K562 (cell line): ENCODE data around the gene MOCS3. TPM values are rescaled to one million over a fixed set of nuclear protein-coding genes. Genes with fewer than 3 reads are reported as not detected.

Experiments used
- CTCFL ChIP-seq: IDR thresholded peaks from 2 replicates; pipeline ENCODE4 v1.6.1; 2011; ENCODE audit warnings: borderline replicate concordance, low read depth, mild to moderate bottlenecking, moderate library complexity, low read length; ENCODE audit not compliant: insufficient read depth, poor library complexity, severe bottlenecking
- EHMT2 ChIP-seq: fragments of 450-650 bp; IDR thresholded peaks from 2 replicates; pipeline ENCODE4 v1.6.1; 2018; ENCODE audit warnings: antibody characterized with exemption
- ETV5 ChIP-seq: sonication (generic); formaldehyde crosslinking; IDR thresholded peaks from 2 replicates; pipeline ENCODE4 v1.4.0; 2020; ENCODE audit warnings: low read depth, mild to moderate bottlenecking, missing genetic modification reagents
- FOXM1 ChIP-seq, 2 experiments: fragments of 450-650 bp in 1 of 2; sonication (generic) in 1 of 2; formaldehyde crosslinking in 1 of 2; IDR thresholded peaks; 2 replicates each; pipeline versions ENCODE4 v1.6.1 to v1.9.0; 2017 to 2022; ENCODE audit warnings: low read depth in 2 of 2, mild to moderate bottlenecking in 2 of 2, missing genetic modification reagents in 1 of 2, moderate library complexity in 1 of 2
- JUN ChIP-seq, 2 experiments: sonication (generic) in 1 of 2; formaldehyde crosslinking in 1 of 2; IDR thresholded peaks; 2 replicates each; pipeline versions ENCODE4 v1.6.1 to v1.8.0; 2012 to 2022; ENCODE audit warnings: borderline replicate concordance in 2 of 2, mild to moderate bottlenecking in 2 of 2, improper control_type of control experiment in 1 of 2, low read depth in 1 of 2, low read length in 1 of 2, missing genetic modification reagents in 1 of 2
- L3MBTL2 ChIP-seq: fragments of 450-650 bp; IDR thresholded peaks from 2 replicates; pipeline ENCODE4 v1.6.1; 2016; ENCODE audit warnings: mild to moderate bottlenecking, moderate library complexity
- MNT ChIP-seq, 2 experiments: fragments of 450-650 bp; conservative IDR thresholded peaks; 2 replicates each; pipeline ENCODE4 v1.6.1; 2017; ENCODE audit warnings: mild to moderate bottlenecking in 2 of 2, moderate library complexity in 2 of 2
- NRF1 ChIP-seq, 2 experiments: fragments of 450-650 bp; IDR thresholded peaks in 1 of 2; conservative IDR thresholded peaks in 1 of 2; 2 replicates each; pipeline ENCODE4 v1.6.1; 2014; ENCODE audit warnings: mild to moderate bottlenecking in 2 of 2
- SMAD4 ChIP-seq: fragments of 250-450 bp; sonication (Bioruptor Pico); conservative IDR thresholded peaks from 2 replicates; pipeline ENCODE4 v1.8.0; 2021; ENCODE audit warnings: inconsistent platforms, mild to moderate bottlenecking, moderate library complexity
- SMARCA5 ChIP-seq: fragments of 450-650 bp; IDR thresholded peaks from 2 replicates; pipeline ENCODE4 v1.6.1; 2016
- SP2 ChIP-seq: IDR thresholded peaks from 2 replicates; pipeline ENCODE4 v1.6.1; 2011; ENCODE audit warnings: mild to moderate bottlenecking, low read depth, low read length, moderate library complexity; ENCODE audit not compliant: poor library complexity, severe bottlenecking; ENCODE audit errors: extremely low read depth
- SPI1 ChIP-seq: IDR thresholded peaks from 2 replicates; pipeline ENCODE4 v1.6.1; 2011; ENCODE audit warnings: low read depth, low read length, control low read depth, borderline replicate concordance
- SRSF1 ChIP-seq: fragments of 200-400 bp; formaldehyde crosslinking; IDR thresholded peaks from 2 replicates; pipeline ENCODE4 v1.6.1; 2017; ENCODE audit warnings: mild to moderate bottlenecking, low read depth, low read length, moderate library complexity
- ZNF12 ChIP-seq: sonication (generic); formaldehyde crosslinking; IDR thresholded peaks from 2 replicates; pipeline ENCODE4 v1.4.0; 2020; ENCODE audit warnings: mild to moderate bottlenecking, missing genetic modification reagents
- ZNF140 ChIP-seq: fragments of 250-450 bp; sonication (Bioruptor Pico); IDR thresholded peaks from 2 replicates; pipeline ENCODE4 v1.8.0; 2021; ENCODE audit warnings: moderate library complexity, mild to moderate bottlenecking, inconsistent platforms
- ZNF354B ChIP-seq: fragments of 250-450 bp; sonication (Bioruptor Pico); IDR thresholded peaks from 2 replicates; pipeline ENCODE4 v1.4.0; 2020
- polyA plus RNA-seq, 8 experiments: library from polyadenylated mRNA; depleted of rRNA in 4 of 8; stranded (reverse) in 5 of 8; unstranded in 3 of 8; fragments of >200 nt; fragmentation: Nextera tagmentation in 2 of 8; fragmentation: Illumina TruSeq in 1 of 8; extraction: Ambion mirVana in 2 of 8; extraction: Trizol in 1 of 8; gene quantifications; 2 replicates each; pipeline versions ENCODE4 v1.2.1 to v1.2.3, GENCODE V29; 2011 to 2014; ENCODE audit warnings: inconsistent platforms in 1 of 8, missing spikeins in 1 of 8
- total RNA-seq, 7 experiments: library from RNA; depleted of rRNA in 6 of 7; stranded (reverse); fragments of >200 nt in 6 of 7; fragmentation: Illumina TruSeq in 2 of 7; extraction: Trizol in 2 of 7; gene quantifications; 2 replicates each; pipeline versions ENCODE4 v1.2.1 to v1.2.3, GENCODE V29; 2011 to 2021; ENCODE audit warnings: low replicate concordance in 1 of 7

The MOCS3 gene
- total and polyA plus RNA-seq, 9 of the 15 experiments (the other 6 are each of a cell fraction or from before 2014, with no cell fraction given), result 0.70 to 6.2 (median 2.9) TPM

GRCh38 chr20:50929299-50930138 lies 29.1 kb upstream of the MOCS3 start (continued):
- TF ChIP-seq CTCFL (peak; percentile 93), EHMT2 (peak; percentile 64), L3MBTL2 (peak; percentile 54; the same call in 1 of the 2 replicates), FOXM1 (IDR thresholded peaks at IDR 0.05; ENCODE audit: low read depth) (peak; percentile 42; the same call in 1 of the 2 replicates), FOXM1 (CRISPR knock-in tag; IDR thresholded peaks at IDR 0.05; ENCODE audit: low read depth) (no peak), SPI1 (peak; percentile 76), MNT (conservative IDR thresholded peaks at IDR 0.05) (peak; percentile 43 to 76; a peak in 3 of 4 replicates), SP2 (no peak), ZNF354B (CRISPR knock-in tag) (no peak), JUN (IDR thresholded peaks at IDR 0.05; ENCODE audit: borderline replicate concordance, low read depth, low read length) (peak; percentile 50; the same call in 1 of the 2 replicates), JUN (CRISPR knock-in tag; IDR thresholded peaks at IDR 0.05; ENCODE audit: borderline replicate concordance) (no peak), NRF1 (conservative IDR thresholded peaks at IDR 0.05 in 1 of 2, IDR thresholded peaks at IDR 0.05 in 1 of 2) (0 out of 4 replicates have a peak, but pooled peaks of 1 of the 2 experiments have one; percentile 24), SRSF1 (no peak), ZNF140 (CRISPR knock-in tag) (no peak), SMAD4 (CRISPR knock-in tag) (peak; percentile 69), ZNF12 (CRISPR knock-in tag) (no peak), ETV5 (CRISPR knock-in tag) (peak; percentile 98), SMARCA5 (no peak)
